ENCODE measurements around the gene MAGI1. TPM values are rescaled to one million over a fixed set of nuclear protein-coding genes. Genes with fewer than 3 reads are reported as not detected.

Gene MAGI1
- total RNA-seq, 3 donors from 2014 or later (not counting 1 experiment from before 2014, with no cell fraction given), result not detected

- no peaks in the 10 kb centered on the region for H3K36me3 Mint-ChIP-seq
- H3K9me3 Mint-ChIP-seq, result no peaks in the 10 kb centered on the region
- WGBS (ENCODE audit: insufficient coverage), result 1% methylated on average over 20 of the region's 20 CpGs
- peaks cover 36 to 50% of the 10 kb centered on the region in 2 donors for H3K27me3 Mint-ChIP-seq (ENCODE audit: low read depth in 2 of 2)
- H3K27ac Mint-ChIP-seq, result no peak overlapping the region
- Histone ChIP-seq H3K9me3 (ENCODE audit: control insufficient read depth, insufficient read depth, low read length) (no peaks in the 10 kb centered on the region), H3K36me3 (ENCODE audit: control insufficient read depth, insufficient read depth, low read length) (no peaks in the 10 kb centered on the region), H3K4me3 (ENCODE audit: low read length) (no peak overlapping the region), H3K27me3 (ENCODE audit: control insufficient read depth, insufficient read depth, low read length) (peaks cover 13% of the 10 kb centered on the region), H3K4me1 (ENCODE audit: control insufficient read depth, insufficient read depth, low read length) (peaks cover 13% of the 10 kb centered on the region), H3K27ac (ENCODE audit: low read length) (no peak overlapping the region)
- no peak for TF ChIP-seq CTCF (IDR thresholded peaks at IDR 0.05)
- H3K4me1 Mint-ChIP-seq, result peaks cover 7 to 11% of the 10 kb centered on the region in 2 donors
- ATAC-seq (no peak), DNase-seq (no peak)
- intact Hi-C loops (cut with micrococcal nuclease), result no loop called here
- peak overlapping the region; percentile 57 for H3K4me3 Mint-ChIP-seq
Measured at GRCh38 chr3:66039590-66039887, 821 bp upstream of the MAGI1 start.

DNA sequence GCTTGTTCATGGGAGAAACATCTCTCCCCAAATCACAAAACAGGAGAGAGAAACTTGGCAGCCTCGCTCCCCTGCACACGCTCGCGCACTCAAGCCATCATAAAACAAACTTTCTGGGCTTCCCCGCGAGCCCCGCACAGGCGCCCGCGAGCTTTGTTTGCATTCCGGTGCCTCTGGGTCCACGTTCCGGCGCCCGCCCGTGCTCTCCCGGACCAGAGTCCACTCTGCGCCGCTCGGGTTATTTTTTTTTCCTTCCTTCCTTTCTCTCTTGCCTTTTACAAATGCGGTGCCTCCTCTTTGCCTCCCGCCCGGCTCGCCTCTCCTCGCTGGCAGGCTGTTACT, 363 bp downstream of the MAGI1 start:
- WGBS (ENCODE audit: insufficient coverage), result under 1% methylated on average over 25 of the region's 25 CpGs
- H3K4me1 Mint-ChIP-seq, result peaks cover 7 to 11% of the 10 kb centered on the region in 2 donors
- H3K9me3 ChIP-seq (ENCODE audit: control insufficient read depth, insufficient read depth, low read length), result no peaks in the 10 kb centered on the region
- H3K27me3 Mint-ChIP-seq (ENCODE audit: low read depth in 2 of 2), result peaks cover 36 to 50% of the 10 kb centered on the region in 2 donors
- no peak overlapping the region for H3K4me3 ChIP-seq (ENCODE audit: low read length)
- ATAC-seq (no peak), DNase-seq (no peak)
- intact Hi-C loops (cut with micrococcal nuclease), result no loop called here
- no peak overlapping the region for H3K27ac ChIP-seq (ENCODE audit: low read length)
- peaks cover 13% of the 10 kb centered on the region for H3K27me3 ChIP-seq (ENCODE audit: control insufficient read depth, insufficient read depth, low read length)
- H3K36me3 ChIP-seq (ENCODE audit: control insufficient read depth, insufficient read depth, low read length), result no peaks in the 10 kb centered on the region
- peaks cover 13% of the 10 kb centered on the region for H3K4me1 ChIP-seq (ENCODE audit: control insufficient read depth, insufficient read depth, low read length)
- H3K4me3 Mint-ChIP-seq, result peak overlapping the region; percentile 67
- TF ChIP-seq CTCF (IDR thresholded peaks at IDR 0.05), result no peak
- no peak overlapping the region for H3K27ac Mint-ChIP-seq
- no peaks in the 10 kb centered on the region for H3K9me3 Mint-ChIP-seq
- no peaks in the 10 kb centered on the region for H3K36me3 Mint-ChIP-seq

DNA sequence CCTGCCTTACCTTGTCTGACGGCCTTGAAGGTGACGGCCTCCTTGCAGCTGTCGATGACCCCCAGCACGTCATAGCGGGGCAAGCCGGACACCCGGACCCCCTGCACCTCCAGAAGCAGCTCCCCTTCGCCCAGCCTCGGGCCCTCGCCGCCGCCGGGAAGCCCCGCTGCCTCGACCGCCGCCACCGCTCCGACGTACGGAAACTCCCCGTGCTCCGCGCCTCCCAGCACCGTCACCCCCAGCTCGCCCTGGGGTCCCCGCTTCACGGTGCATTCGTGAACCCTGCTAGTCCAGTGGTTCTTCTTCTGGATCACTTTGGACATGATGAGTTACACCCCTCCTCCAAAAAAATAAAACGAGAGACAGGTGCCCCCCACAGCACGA, 740 bp downstream of the MAGI1 start:
- Mint-ChIP-seq H3K27ac (no peak overlapping the region), H3K36me3 (no peaks in the 10 kb centered on the region), H3K27me3 (ENCODE audit: low read depth in 2 of 2) (peaks cover 36 to 50% of the 10 kb centered on the region in 2 donors), H3K4me3 (peak overlapping the region; percentile 67), H3K9me3 (no peaks in the 10 kb centered on the region), H3K4me1 (peaks cover 7 to 11% of the 10 kb centered on the region in 2 donors)
- no peak for DNase-seq
- no peaks in the 10 kb centered on the region for H3K9me3 ChIP-seq (ENCODE audit: control insufficient read depth, insufficient read depth, low read length)
- ATAC-seq, result no peak
- intact Hi-C loops (cut with micrococcal nuclease), result no loop called here
- peaks cover 13% of the 10 kb centered on the region for H3K4me1 ChIP-seq (ENCODE audit: control insufficient read depth, insufficient read depth, low read length)
- H3K36me3 ChIP-seq (ENCODE audit: control insufficient read depth, insufficient read depth, low read length), result no peaks in the 10 kb centered on the region
- WGBS (ENCODE audit: insufficient coverage), result under 1% methylated on average over 31 of the region's 31 CpGs
- TF ChIP-seq CTCF (IDR thresholded peaks at IDR 0.05), result no peak
- no peak overlapping the region for H3K27ac ChIP-seq (ENCODE audit: low read length)
- H3K4me3 ChIP-seq (ENCODE audit: low read length), result no peak overlapping the region
- peaks cover 13% of the 10 kb centered on the region for H3K27me3 ChIP-seq (ENCODE audit: control insufficient read depth, insufficient read depth, low read length)

DNA sequence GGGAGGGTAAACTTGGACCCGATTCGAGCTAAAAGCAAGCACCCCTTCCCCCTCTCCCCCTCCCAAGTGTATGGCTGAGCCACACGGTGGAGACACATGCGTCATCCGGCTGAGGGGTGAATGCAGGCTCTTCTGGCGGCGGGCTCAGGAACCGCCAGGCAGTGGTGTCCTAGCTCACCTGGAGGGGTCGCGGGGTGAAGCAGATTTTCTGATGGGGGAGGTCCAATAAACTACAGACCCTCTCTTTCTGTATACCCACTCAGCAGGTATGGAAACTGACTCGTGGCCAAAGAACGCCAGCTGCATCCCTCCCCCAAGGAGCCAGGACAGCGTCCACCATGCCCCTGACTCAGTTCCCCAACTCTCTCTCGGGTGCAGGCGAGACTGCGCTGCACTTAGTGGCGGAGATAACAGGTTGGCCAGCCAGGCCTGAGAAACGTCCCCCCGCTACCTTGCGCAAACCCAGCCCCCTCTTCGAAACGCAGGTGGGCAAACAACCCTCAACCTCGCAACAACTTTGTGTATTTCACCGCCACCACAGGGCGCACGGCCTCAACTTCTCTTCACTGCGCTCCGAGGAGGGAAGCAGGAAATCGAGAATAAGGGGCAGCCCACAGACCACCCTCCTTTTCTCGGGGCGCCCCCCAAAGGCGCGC, 1.3 kb downstream of the MAGI1 start:
- intact Hi-C loops (cut with micrococcal nuclease), result no loop called here
- Mint-ChIP-seq H3K27me3 (ENCODE audit: low read depth in 2 of 2) (peaks cover 33 to 50% of the 10 kb centered on the region in 2 donors), H3K27ac (no peak overlapping the region), H3K36me3 (no peaks in the 10 kb centered on the region), H3K4me3 (no peak overlapping the region), H3K9me3 (no peaks in the 10 kb centered on the region), H3K4me1 (peaks cover 7 to 11% of the 10 kb centered on the region in 2 donors)
- Histone ChIP-seq H3K27ac (ENCODE audit: low read length) (no peak overlapping the region), H3K4me1 (ENCODE audit: control insufficient read depth, insufficient read depth, low read length) (peaks cover 13% of the 10 kb centered on the region), H3K36me3 (ENCODE audit: control insufficient read depth, insufficient read depth, low read length) (no peaks in the 10 kb centered on the region), H3K4me3 (ENCODE audit: low read length) (no peak overlapping the region), H3K27me3 (ENCODE audit: control insufficient read depth, insufficient read depth, low read length) (peaks cover 13% of the 10 kb centered on the region), H3K9me3 (ENCODE audit: control insufficient read depth, insufficient read depth, low read length) (no peaks in the 10 kb centered on the region)
- WGBS (ENCODE audit: insufficient coverage), result 6% methylated on average over 31 of the region's 33 CpGs
- DNase-seq, result no peak
- no peak for ATAC-seq
- TF ChIP-seq CTCF (IDR thresholded peaks at IDR 0.05), result no peak

All from natural killer cell (primary cell).